ENCODE results near the gene KCNE4.

The KCNE4 gene

DNA sequence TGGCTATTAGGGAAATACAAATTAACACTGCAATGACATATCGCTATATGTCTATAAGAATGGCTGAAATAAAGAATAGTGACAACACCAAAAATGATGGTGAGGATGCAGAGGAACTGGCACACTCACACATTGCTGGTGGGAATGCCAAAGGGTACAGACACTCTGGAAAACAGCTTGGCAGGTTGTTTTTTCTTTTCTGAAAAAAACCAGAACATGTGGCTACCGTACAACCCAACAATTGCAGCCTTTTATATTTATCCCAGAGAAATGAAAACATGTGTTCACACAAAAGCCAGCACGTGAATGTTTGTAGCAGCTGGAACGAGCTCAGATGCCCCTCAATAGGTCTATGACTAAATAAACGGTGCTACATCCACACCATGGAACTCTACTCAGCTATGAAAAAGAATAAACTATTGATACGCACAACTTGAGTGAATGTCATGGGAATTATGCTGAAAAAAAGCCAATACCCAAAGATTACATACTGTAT lies 45.9 kb downstream of the KCNE4 start:
- TF ChIP-seq, protein P1, sequence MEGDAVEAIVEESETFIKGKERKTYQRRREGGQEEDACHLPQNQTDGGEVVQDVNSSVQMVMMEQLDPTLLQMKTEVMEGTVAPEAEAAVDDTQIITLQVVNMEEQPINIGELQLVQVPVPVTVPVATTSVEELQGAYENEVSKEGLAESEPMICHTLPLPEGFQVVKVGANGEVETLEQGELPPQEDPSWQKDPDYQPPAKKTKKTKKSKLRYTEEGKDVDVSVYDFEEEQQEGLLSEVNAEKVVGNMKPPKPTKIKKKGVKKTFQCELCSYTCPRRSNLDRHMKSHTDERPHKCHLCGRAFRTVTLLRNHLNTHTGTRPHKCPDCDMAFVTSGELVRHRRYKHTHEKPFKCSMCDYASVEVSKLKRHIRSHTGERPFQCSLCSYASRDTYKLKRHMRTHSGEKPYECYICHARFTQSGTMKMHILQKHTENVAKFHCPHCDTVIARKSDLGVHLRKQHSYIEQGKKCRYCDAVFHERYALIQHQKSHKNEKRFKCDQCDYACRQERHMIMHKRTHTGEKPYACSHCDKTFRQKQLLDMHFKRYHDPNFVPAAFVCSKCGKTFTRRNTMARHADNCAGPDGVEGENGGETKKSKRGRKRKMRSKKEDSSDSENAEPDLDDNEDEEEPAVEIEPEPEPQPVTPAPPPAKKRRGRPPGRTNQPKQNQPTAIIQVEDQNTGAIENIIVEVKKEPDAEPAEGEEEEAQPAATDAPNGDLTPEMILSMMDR (IDR thresholded peaks at IDR 0.05; ENCODE audit: low read depth, low read length, missing control alignments): no peak
- no peak overlapping the region for H3K4me3 ChIP-seq (replicated peaks; ENCODE audit: low read depth, low read length)
- no peak for DNase-seq (ENCODE audit: extremely low read depth, low read depth)

DNA sequence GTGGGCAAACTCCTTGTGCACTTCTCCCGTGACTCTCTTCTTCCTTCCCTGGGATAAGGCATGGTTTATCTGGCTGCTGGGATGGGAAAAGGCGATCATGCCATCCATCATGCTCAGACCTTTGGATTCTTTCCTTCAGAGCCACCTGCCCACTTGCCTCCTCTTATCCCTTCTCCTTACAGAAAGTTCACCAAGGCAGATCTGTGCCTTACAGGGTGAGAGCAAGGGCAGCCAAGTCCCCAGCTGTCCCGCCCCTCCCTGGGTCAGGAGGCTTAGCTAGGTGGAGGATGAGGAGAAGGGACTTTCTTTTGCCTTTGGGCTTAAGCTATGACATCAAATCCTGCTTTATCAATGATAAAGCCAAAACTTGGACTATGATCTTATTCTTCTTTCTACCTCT lies 47.6 kb downstream of the KCNE4 start:
- TF ChIP-seq, protein P1 (IDR thresholded peaks at IDR 0.05; ENCODE audit: low read depth, low read length, missing control alignments): no peak
- no peak overlapping the region for H3K4me3 ChIP-seq (replicated peaks; ENCODE audit: low read depth, low read length)
- DNase-seq (ENCODE audit: extremely low read depth, low read depth): no peak

DNA sequence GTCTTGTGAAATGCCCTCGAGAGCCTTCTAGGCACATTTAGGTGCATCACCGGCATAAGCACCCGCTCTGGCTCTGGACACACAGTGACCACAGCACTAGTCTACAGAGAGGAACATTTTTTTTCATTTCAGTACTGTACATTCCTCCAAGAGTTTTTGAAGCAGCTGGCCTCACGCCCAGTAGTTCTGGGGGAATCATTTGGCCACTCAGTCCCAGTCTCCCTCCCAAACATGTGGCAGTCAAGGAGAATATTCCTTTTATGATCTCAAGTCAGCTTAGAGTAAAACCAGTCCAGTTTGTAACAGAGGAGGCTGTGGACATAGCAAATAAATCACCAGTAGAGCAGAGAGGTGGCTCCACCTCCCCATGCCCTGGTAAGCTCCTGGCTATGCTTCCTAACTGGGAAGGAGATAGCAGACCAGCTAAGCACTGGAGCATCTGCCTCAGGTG lies 48.1 kb downstream of the KCNE4 start:
- TF ChIP-seq, protein P1 (IDR thresholded peaks at IDR 0.05; ENCODE audit: low read depth, low read length, missing control alignments): no peak
- H3K4me3 ChIP-seq (replicated peaks; ENCODE audit: low read depth, low read length): no peak overlapping the region
- DNase-seq (ENCODE audit: extremely low read depth, low read depth): no peak

DNA sequence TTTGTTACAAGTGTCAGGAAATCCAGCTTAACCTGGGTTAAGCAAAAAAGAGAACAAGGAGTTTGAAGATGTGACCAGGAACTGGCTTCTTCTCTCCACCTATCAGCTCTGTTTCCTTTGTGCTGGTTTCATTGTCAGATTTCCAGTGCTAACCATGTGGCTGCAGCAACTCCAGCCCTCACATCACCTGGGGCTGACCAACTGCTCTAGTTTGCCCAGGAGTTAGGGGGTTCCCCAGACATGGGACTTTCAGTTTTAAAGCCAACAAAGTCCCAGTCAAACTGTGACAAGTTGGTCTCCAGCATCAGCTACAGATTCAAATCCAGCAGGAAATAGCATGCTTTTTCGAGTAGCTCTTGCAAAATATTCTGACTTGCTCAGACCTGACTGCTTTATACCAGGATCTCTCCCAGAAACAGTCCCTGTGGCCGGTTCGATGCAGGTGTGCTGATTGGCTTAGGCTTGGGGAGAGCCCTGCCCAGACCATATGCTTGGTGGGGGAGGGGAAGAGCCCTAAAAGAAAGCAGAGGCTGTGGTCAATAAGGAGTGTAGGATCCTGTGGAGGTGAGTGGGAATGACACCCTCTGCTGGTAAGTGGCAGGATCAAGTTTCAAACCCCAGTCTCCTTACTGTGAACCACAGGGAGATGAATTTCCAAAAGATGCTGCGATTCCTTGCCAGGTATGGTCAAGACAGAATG lies 49.5 kb downstream of the KCNE4 start:
- TF ChIP-seq, protein P1 (IDR thresholded peaks at IDR 0.05; ENCODE audit: low read depth, low read length, missing control alignments): peak; percentile 65
- DNase-seq (ENCODE audit: extremely low read depth, low read depth): peak; percentile 60

DNA sequence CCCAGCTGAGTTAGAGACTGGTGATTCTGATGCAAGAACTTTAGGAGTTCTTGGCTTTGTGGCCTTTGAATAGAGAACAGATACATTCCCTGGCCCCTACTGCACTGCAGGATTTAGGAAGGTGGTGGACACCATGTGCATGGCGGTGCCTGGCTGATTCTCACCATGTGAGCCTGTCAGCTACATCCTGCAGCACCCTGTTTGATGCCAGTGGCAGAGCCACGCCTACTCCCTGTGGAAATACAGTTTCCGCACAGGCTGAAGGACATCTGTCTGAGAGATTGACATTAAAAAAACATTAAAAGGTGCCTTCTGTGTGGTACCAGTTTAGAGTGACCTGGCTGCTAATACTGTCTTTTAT lies 50.0 kb downstream of the KCNE4 start:
- no peak for DNase-seq (ENCODE audit: extremely low read depth, low read depth)
- no peak overlapping the region for H3K4me3 ChIP-seq (replicated peaks; ENCODE audit: low read depth, low read length)
- TF ChIP-seq, protein P1 (IDR thresholded peaks at IDR 0.05; ENCODE audit: low read depth, low read length, missing control alignments): no peak

More for the DNA sequence above, 49.5 kb downstream of the KCNE4 start:
- no peak overlapping the region for H3K4me3 ChIP-seq (replicated peaks; ENCODE audit: low read depth, low read length)

DNA sequence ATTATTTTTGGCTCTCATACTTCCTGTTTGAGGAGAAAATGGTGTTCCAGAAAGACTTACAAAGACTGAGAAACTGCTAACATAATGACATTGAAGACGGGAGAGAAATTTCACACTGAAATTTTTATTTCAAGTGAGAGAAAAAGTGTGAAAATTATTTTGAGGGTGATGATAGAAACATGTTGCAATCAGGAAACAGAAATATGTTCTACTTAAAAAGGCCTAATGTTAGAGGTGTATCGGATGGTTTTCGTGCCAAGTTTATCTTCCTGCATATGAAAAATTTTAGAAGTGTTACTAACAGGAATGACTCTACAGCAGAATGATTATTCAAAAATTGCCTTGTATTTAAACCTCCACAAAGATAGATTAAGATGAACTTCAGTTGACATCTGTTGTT lies 50.5 kb downstream of the KCNE4 start:
- DNase-seq (ENCODE audit: extremely low read depth, low read depth): no peak
- H3K4me3 ChIP-seq (replicated peaks; ENCODE audit: low read depth, low read length): no peak overlapping the region
- TF ChIP-seq, protein P1 (IDR thresholded peaks at IDR 0.05; ENCODE audit: low read depth, low read length, missing control alignments): no peak
